ENCODE results near the gene LFNG. TPM values are rescaled to one million over a fixed set of nuclear protein-coding genes. Genes with fewer than 3 reads are reported as not detected.
A peak's percentile ranks its signal among the peaks of the same experiment; 100 is the strongest.

LFNG gene
- total and polyA plus RNA-seq, 9 of the 15 experiments (the other 6 are each of a cell fraction or from before 2014, with no cell fraction given): 0.03 to 0.89 (median 0.25) TPM; not detected in 1

DNA sequence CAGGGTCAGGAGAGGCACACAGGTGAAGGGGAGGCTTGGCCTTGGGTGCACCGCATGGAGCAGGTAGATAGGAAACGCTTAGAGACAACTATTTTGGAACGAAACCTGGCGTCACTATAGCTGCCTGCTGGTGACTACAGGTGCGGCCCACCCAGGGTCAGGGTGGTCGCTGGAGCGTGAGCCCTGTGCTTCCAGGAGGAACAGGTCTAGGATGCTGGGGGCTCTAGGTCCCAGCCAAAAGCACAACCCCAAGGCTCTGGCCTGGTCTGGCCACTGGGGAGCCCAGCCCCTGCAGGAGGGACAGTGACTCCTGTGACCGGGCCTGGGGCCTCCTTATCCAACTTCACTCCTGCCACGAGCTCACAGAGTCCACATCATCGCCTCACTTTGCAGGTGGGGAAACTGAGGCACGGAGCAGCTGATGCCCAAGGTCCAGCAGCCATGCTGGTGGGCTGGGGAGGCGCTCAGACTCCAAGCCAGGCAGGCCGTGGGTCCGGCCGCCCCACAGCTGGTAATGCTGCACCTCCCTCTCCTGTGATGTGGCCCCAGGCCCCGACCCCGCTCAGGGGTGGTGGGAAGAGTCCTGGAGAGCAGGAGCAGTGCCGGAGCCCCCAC, 9.0 kb downstream of the LFNG start:
- Histone ChIP-seq H2AFZ (ENCODE audit: low read depth, low read length) (no peak overlapping the region), H3K27me3 (ENCODE audit: control insufficient read depth in 2 of 2, insufficient read depth in 2 of 2, low read length in 2 of 2) (0 out of 5 replicates have a peak, but pooled peaks cover 0 to under 1% of the 10 kb centered on the region in 2 experiments), H3K27ac (ENCODE audit: extremely low read depth, low read depth, low read length) (no peak overlapping the region), H3K9me3 (replicated peaks; ENCODE audit: control insufficient read depth, insufficient read depth, low read depth, low read length) (no peaks in the 10 kb centered on the region), H3K9me1 (ENCODE audit: control insufficient read depth, insufficient read depth, low read length) (no peaks in the 10 kb centered on the region), H3K9ac (ENCODE audit: insufficient read depth in 1 of 2, low read depth in 2 of 2, low read length in 2 of 2) (peak overlapping the region in 1 of 2 experiments; percentile 75; a peak in 2 of 4 replicates), H3K4me1 (replicated peaks in 1 of 2; ENCODE audit: control insufficient read depth in 2 of 2, insufficient read depth in 2 of 2, low read length in 2 of 2) (peaks cover 25 to 79% of the 10 kb centered on the region in 2 experiments), H3K36me3 (ENCODE audit: control insufficient read depth, insufficient read depth, low read length) (no peaks in the 10 kb centered on the region), H3K4me2 (ENCODE audit: insufficient read depth, low read length) (0 out of 2 replicates have a peak overlapping the region, but pooled peaks have one; percentile 39), H4K20me1 (replicated peaks; ENCODE audit: control insufficient read depth, insufficient read depth, low read length) (no peaks in the 10 kb centered on the region; the same call in 1 of the 2 replicates), H3K4me3 (no peak overlapping the region), H3K79me2 (ENCODE audit: control insufficient read depth, insufficient read depth, low read length) (no peaks in the 10 kb centered on the region)
- TF ChIP-seq MYNN (IDR thresholded peaks at IDR 0.05) (peak; percentile 74), MYNN (CRISPR knock-in tag; IDR thresholded peaks at IDR 0.05) (no peak), EWSR1 (IDR thresholded peaks at IDR 0.05; ENCODE audit: borderline replicate concordance, low read depth, partially characterized antibody) (no peak), ZNF584 (CRISPR knock-in tag; IDR thresholded peaks at IDR 0.05; ENCODE audit: low read depth) (no peak), SP2 (IDR thresholded peaks at IDR 0.05; ENCODE audit: extremely low read depth, low read depth, low read length, poor library complexity, severe bottlenecking) (no peak), BCOR (IDR thresholded peaks at IDR 0.05) (peak; percentile 14; the same call in 1 of the 2 replicates), ZNF507 (tag; conservative IDR thresholded peaks at IDR 0.05) (no peak), FOXJ3 (CRISPR knock-in tag; IDR thresholded peaks at IDR 0.05) (no peak), NR2C1 (IDR thresholded peaks at IDR 0.05) (no peak), NR2C1 (tag; IDR thresholded peaks at IDR 0.05) (no peak), ZFX (CRISPR knock-in tag; IDR thresholded peaks at IDR 0.05) (0 out of 2 replicates have a peak, but pooled peaks have one; percentile 37), PCBP1 (IDR thresholded peaks at IDR 0.05; ENCODE audit: low read depth, low read length, poor library complexity, severe bottlenecking) (no peak), STAT5A (IDR thresholded peaks at IDR 0.05; ENCODE audit: borderline replicate concordance, low read length) (no peak)
- TF ChIP-seq, protein P1, sequence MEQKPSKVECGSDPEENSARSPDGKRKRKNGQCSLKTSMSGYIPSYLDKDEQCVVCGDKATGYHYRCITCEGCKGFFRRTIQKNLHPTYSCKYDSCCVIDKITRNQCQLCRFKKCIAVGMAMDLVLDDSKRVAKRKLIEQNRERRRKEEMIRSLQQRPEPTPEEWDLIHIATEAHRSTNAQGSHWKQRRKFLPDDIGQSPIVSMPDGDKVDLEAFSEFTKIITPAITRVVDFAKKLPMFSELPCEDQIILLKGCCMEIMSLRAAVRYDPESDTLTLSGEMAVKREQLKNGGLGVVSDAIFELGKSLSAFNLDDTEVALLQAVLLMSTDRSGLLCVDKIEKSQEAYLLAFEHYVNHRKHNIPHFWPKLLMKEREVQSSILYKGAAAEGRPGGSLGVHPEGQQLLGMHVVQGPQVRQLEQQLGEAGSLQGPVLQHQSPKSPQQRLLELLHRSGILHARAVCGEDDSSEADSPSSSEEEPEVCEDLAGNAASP (IDR thresholded peaks at IDR 0.05): no peak
- WGBS (ENCODE audit: insufficient coverage, low coverage, missing lambda C conversion rate): 32% methylated on average over 15 of the region's 18 CpGs
- DNase-seq (ENCODE audit: extremely low read depth in 1 of 4, low spot score in 3 of 4) (no peak), FAIRE-seq (no peak), ATAC-seq (no peak)
- ChIA-PET POLR2A (interaction anchor here (1.9 kb wide), 1 partner anchor 18 kb away, joined by 4 read pairs; no protein-coding TSS in a partner anchor), CTCF (ENCODE audit: low intra/inter-chr PET ratio) (no interaction called here)
- intact Hi-C loops (cut with micrococcal nuclease) (no loop called here), in situ Hi-C loops (cut with MboI) (no loop called here)
- BruUV-seq (replicated peaks): no TSS peak
